Stimulated activated CD8-positive, alpha-beta memory T cell treated with anti-CD3 and anti-CD28 coated beads, Interleukin-4, amount 100 ng/mL, for 48 hours (primary cell): ENCODE measurements around the gene GSK3B.
"Not testable (repeated sequence)": the region's sequence is repeated elsewhere in the genome, so short reads cannot be mapped to it uniquely, and the experiment has no call there.

Source experiments
- DNase-seq: peaks from one replicate; pipeline ENCODE4 v3.0.0-alpha.2; 2020

Gene GSK3B

DNA sequence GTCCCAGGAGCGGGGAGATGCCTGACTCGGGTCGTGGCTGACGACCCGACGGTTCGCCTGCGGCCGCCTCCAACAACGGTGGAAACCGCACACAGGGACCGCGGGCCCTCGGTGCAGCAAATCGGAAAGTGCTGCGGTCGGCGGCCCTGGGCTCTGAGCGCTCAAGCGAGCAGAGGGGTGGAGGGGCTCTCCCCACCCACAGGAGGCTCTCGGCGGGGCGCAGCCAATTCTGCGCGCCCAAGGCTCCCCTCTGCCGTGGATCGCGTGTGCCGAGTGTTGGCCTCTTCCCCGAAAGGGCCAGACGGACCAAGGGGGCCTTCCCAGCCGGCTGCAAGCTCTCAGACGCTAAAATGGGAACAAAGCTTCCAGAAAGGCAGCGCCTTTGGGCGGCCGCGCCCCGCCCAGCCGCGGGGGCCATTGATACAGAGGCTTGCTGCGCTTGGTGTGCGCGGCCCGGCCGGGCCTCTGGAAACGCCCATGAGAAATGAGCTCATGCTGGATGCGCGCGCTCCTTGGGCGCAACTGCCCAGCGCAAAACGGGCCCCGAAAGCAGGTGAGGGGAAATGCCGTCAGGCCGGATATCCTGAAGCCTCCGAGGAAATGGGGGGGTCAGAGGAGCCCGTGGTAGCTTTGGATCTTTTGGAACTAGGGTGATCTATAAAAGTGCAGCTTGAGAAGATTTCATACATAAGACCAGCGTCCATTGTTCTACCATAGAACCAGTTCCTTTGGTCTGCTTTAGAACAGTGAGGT is 1.2 kb upstream of the GSK3B start:
- DNase-seq: peak; percentile 90

DNA sequence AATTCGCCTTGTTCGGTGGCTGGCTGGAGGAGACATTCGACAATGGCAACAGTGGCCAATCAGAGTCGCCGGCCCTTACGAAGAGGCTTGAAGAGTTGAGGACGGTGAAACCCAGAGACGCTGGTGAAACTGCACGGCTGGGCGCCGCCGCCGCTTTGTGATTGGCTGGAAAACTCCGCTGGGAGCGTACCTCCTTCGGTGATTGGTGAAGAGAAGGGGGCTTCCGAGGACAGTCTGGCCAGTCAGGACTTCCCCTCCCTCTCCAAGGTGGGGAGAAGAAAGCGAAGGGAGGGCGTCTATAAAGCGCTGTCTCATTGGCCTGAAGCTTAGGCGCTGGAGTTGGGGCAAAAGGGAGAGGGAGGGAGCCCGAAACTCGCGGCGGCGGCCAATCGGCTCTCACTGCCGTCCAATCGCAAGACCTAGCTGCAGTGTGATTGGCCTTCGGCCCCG is 554 bp upstream of the GSK3B start:
- DNase-seq: peak; percentile 94

DNA sequence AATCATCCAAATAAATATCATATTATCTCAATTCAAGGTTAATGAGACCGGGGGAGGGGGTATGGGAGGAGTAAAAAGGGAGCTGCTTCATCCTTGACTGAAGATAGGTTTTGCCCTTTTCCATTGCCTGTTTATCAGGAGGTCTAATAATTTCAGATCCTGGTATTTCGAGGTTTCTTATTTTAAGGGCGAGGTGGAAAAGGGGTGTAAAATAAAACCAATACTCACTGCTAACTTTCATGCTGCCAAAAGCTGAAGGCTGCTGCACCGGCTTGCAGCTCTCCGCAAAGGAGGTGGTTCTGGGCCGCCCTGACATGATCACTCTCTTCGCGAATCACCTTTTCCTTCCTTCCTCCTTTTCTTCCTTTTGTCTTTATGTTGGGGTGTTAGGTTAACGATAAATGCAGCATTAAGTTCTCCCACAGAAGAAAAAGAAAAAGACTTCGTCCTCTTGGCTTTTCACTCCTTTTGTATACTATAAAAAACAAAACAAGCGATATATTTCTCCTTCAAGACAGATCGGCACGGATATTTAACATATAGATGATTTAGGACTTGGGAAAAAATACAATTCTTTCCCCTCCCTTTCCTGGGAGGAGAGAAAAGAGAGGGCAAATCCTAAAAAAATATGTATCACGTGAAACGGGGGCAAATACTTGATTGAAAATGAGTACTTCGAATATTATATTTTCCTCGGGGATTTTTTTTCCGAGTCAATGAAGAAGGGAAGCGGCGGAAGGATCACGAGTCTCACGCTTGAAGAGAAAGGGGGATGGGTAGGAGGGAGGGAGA is 932 bp downstream of the GSK3B start:
- peak; percentile 47 for DNase-seq

DNA sequence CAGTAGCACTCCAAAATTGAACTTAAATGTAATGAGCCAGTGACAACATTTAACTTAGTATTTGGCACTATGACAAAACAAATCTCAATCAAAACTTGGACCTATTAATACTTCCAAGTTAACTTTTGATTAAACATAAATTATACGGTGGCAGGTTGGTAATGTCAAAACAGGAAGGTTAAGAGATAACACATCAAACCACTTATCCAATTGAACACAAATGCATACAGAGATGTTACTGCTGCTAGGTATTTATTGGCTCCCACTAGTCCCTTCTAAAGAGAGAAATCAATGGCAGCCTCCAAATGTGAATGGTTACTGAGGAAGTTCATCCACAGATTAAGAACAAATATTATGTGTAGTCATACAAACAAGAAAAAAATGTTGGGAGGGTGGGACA is 1.8 kb downstream of the GSK3B start:
- no peak for DNase-seq

DNA sequence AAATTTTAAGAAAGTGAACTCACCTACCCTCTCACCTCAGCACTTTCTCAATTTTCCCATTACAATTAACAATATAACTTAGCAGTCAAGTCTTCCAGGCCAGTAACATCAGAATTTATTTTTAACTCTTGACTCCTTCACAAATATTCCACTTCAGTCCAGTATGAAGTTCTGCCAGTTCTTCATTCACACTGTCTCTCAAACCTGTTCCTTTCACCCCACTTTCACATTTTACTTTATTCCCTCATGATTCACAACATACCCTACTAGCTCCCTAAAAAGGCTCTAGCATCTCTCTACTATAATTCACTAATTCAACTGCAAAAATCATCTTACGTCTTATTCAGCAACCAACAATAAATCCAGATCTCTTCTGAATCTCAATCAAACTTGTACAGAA is 3.8 kb downstream of the GSK3B start:
- DNase-seq: no peak

DNA sequence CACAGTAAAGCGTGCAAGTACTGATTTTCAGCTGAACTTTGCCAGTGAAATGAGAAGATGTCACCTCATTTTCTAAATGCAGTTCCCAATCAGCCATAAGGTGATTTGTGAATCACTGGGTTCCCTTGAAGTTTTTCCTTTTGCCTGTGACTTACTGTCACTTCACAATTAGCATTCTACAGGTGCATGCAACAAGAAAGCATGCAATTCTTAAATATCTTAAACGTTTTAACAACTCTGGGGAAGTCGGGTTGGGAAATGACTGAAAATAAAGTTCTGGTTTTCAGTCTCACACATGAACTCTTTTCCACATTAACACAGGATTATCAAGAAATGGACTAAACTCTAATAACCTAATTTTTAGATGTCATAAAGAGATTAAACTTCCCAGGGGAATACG is 5.2 kb downstream of the GSK3B start:
- DNase-seq: no peak

DNA sequence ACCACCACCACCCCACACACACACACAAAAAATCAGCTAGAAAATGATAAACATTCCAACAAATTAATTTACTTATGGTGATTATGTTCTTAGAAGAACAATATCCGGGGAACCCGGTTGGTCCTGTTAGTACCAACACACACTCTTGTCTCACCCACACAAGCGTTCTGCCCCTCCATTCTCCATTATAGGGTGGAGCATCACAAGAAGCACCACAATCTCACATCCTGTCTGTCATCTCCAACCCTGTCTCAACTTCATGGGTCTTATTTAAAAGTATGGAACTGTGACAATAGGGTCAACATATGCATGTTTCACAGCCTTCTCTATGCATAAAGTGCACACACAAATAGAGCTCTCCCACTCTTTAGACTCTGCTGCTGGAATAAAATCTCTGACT is 5.6 kb downstream of the GSK3B start:
- DNase-seq: no peak

DNA sequence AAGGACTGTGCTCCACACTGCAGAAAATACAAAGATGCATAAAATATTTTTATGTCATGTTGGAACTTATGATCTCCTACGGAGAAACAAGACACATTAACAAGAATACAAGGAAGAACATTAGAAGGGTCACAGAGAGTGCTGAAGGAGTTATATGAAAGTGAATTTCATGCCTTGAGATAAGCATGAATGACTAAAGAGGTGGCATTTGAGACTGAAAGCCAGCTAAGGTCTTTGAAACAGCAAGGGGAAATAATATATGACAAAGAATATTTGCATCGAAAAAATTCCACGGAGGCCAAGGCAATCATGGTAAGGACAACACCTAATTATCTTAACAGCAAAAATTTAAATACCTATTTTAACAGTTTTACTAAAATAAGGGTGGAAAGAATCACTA is 12.5 kb downstream of the GSK3B start:
- no peak for DNase-seq

DNA sequence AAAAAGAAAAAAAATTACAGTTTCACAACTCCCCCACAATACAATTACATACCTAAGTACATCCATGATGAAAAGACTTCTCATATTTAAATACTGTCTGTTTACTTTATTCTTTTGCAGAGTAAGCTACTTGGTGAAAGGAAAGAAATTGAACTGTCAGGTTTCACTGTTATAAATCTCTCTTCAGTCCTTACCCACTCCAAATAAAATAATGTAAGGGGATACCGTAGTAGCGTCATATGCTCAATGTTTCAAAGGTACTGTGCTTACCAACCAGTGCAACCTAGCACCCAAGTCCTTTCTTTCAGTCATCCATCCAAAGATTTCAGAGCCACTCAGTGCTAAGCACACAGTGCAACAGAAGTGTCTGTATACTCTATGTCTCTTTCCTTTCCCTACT is 13.4 kb downstream of the GSK3B start:
- DNase-seq: no peak

DNA sequence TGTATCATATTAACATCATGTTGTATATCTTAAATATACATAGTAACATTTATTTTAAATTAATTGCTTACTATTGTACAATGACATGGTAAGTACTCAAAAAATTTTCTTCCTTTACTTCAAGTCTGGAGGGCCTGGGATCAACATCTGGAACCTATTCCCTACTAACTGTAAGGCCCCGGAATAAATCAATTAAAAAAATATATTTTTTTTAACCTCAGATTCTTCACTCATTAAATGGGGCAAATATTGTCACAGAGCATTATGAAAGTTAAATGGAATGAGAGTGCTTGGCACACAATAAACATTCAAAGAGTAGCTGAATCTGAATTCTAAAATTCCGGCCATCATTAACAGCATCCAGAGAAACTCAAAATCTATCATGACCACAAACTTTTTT is 16.5 kb downstream of the GSK3B start:
- DNase-seq: no peak

DNA sequence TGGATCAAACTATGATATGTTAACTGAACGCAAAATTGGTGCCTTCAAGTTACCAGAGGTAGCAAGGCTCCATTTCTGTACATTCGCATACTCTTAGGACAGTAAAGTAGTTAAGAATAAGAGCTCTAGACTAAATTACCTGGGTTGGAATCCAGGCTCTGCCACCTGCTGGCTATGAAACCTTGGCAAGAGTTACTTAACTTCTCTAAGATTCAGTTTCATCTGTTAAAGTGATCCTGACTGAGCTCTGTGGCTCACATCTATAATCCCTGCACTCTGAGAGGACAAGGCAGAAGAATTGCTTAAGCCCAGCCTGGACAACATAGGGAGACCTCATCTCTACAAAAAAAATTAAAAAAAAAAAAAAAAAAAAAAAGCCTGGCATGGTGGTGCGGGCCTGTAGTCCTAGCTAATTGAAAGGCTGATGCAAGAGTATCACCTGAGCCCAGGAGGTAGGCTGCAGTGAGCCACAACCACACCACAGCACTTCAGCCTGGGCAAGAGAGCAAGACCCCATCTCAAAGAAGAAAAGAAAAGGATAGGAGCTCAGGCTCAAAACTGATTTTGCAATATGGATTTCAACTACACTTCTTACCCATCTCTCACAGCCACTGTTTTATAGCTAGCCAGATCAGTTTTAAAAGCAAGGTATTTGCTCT is 21.3 kb downstream of the GSK3B start:
- no peak for DNase-seq

DNA sequence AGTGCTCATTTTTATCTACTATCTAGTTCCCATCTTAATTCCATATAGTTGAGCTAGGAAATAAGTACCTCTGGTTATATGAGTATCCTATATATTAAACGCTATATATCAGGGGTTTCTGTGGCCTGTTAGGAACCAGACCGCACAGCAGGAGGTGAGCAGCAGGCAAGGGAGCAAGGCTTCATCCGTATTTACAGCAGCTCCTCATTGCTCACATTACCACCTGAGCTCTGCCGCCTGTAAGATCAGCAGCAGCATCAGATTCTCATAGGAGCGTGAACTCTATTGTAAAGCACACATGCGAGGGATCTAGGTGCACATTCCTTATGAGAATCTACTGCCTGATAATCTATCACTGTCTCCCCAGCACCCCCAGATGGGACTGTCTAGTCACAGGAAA is 23.0 kb downstream of the GSK3B start:
- DNase-seq: no peak

DNA sequence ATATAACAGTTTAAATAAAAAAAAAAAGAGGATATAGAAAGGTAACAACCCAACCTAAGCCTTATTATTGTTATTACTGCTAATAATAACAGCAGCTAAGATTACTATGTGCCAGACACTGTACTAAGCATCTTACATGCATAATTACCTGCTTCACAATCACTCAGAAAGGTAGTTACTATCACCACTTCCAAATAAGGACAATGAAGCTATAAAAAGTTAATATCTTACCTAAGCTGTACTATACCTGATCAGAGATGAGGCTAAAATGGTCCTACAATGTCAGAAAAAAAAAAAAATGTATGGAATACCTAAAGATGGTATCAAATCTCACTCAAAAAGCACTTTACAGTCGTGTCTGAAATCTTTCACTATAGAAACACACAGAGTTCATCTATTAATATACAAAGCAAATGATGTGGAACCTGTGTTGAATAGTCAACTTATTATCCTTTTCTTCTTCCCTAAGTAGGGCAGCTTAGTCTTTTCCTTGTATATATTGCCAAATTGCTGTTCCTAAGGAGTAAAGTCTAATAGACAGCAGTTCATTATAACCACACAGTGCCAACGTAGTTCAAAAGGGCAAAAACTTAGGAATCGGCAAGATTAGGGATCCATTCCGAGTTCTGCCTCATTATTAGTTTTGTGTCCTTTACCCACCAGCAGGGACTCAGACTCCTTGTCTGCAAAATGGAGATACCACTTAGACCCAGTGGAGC is 23.8 kb downstream of the GSK3B start:
- no peak for DNase-seq

DNA sequence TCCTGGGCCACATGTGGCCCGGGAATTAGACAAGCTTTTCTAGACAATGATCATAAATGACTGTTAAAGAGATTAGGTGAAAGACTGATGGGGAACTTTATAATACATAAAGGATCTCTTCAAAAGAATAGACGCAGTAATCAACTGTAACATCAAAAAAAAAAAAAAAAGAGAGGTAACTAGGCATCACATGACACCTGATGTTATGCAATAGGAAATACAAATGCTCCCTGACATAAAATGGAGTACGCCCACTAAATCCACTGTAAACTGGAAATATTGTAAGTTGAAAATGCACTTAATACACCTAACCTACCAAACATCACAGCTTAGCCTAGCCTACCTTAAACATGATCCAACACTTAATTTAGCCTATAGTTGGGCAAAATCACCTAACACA is 27.2 kb downstream of the GSK3B start:
- no peak for DNase-seq

DNA sequence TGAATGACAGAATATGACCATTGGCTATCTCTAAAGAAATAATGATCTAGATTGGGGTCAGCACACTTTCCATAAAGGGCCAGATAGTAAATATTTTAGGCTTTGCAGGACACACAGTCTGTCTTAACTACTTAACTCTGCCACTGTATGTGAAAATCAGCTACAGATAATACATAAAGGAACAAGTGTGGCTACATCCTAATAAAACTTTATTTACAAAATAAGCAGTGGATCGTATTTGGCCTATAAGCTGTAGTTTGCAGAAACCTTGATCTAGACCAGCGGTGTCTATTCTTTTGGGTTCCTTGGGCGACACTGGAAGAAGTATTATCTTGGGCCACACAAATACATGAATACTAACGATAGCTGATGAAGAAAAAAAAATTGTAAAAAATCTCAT is 27.6 kb downstream of the GSK3B start:
- DNase-seq: no peak

DNA sequence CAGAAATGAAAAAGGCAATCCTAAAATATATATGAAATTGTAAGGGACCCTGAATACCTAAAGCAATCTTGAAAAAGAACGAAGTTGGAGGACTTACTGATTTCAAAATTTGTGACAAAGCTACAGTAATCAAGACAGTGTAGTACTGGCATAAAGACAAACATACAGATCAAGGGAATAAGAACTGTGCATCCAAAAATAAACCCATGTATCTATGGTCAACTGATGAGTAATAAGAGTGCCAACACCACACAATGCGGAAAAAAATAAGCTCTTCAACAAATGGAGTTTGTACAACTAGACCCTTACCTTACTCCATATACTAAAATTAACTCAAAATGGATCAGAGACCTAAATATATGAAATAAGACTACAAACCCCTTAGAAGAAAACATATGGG is 29.6 kb downstream of the GSK3B start:
- no peak for DNase-seq

DNA sequence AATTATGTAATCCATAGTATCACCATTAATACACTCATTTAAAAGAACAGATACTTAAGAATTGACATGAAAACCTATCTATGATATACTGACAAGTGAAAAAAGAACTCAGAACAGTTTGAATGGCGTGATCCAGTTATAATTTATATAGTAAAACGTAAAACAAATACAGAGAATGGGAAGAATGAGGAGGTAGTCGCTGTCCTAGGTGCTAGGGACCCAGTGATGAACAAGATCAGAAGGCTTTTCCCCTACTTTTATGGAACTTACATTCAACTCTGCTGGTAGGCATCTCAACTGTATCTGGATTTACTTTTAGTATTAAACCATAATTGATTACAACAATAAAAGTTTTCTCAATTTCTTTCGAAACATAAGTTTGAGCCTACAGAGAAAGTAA is 31.8 kb downstream of the GSK3B start:
- DNase-seq: no peak

DNA sequence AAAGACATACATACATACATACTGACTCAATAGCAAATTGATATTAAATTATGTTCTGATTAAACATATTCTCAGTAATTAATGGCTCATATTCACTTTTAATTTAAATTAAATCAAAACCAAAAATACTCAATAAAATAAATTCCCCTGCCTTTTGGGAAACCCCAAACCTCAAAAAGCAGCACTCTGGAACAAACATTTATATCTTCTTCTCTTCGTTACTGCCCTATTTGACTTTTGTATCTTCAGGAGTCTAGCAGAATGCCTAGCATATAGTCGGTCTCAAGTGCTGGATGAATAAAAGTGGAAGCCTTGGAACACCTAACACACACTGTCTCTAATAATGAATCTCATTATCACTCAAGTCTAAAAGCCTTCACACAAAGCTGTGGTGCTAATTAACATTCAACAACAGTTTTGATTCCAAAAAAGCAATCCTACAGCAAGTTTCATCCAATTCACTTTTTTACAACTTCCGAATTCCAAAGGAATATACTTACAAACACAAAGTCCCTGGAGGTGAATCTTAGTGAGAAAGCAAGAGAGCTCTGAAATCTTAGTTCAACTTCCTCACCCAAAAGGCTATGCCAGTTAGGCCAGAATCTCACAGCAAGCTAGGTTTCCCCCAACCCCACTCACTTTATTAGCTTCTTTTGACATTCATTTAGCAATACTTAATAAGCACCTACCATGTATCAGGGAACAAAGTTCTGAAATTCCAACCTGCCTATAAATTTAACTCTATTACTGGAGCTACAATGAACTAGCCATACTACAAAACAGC is 35.0 kb downstream of the GSK3B start:
- DNase-seq: no peak

DNA sequence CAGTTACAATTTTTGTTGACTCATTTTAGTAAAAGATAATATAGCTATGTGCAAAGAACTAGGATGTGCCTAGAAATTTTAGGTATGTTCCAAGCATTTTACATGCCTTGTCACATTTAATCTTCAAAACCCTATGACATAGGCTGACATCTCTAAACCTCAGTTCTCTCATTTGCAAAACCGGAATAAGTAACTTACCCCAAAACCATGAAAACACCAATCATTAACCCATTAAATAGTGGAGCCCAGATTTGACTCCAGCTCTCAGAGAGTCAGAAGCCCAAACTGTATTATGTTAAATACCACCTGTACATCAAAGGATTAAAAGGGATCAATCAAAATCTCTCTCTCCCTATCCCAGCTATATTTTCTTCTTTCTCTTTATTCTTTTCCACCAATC is 36.6 kb downstream of the GSK3B start:
- DNase-seq: no peak

DNA sequence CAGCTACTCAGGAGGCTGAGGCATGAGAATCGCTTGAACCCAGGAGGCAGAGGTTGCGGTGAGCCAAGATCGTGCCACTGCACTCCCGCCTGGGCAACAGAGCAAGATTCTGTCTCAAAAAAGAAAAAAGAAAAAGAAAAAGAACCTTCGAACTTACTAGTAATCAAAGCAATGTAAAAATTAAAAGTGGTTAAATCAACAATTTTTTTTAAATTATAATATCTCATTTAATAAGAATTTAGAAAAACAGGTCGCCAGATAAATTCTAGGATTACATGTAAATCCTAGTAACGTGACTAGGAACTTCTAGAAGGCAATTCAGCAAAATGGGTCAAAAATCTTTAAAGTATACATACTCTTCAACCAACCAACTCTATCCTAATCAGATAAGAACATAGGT is 37.2 kb downstream of the GSK3B start:
- DNase-seq: no peak

DNA sequence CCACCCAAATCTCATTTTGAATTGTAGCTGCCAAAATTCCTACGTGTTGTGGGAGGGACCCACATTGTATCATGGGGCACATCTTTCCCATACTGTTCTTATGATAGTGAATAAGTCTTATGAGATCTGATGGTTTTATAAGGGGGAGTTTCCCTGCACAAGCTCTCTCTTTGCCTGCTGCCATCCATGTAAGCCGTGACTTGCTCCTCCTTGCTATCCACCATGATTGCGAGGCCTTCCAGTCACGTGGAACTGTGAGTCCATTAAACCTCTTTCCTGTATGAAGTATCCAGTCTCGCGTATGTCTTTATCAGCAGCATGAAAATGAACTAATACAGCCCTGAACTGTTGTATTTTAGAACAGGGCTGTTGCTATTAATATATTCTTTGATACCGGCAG is 40.6 kb downstream of the GSK3B start:
- DNase-seq: not testable (repeated sequence)

DNA sequence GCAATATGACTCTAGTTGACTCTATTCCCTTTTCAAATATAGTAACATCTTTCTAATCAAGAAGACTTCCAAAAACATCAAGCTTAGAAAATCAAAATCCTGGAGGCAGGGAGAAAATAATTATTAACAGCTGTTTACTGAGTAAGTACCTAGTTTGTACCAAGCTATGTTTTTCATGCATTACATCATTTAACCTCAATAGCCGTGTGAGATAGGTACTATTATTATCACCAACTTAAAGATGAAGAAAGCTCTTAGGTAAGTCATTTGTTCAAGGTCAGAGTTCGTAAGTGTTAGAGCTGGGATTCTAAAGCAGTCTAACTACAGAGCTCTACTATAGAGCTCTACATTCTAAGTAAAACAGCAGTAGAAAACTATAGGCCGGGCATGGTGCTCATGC is 41.6 kb downstream of the GSK3B start:
- no peak for DNase-seq

DNA sequence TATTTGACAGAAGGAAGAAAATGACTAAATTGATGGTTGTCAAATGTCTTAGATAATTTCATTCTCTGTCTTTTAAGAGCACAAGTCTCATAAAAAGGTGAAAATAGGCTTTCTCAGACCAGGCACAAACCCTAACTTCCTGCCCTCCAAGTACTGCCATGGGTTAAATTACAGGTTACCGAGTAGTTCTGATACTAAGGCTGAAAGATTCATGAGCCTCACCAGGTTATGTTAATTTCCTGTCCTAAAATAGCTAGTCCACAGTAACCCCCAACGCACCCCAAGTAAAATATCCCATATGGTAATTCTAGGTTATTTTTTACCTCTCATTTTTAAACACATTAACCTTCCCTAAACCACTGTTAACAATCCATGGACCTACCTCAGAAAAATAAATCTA is 42.0 kb downstream of the GSK3B start:
- no peak for DNase-seq
